GM12873 (cell line): ENCODE measurements around the gene TEKT1.

Experiments
- CTCF ChIP-seq: IDR thresholded peaks from 2 replicates; pipeline ENCODE4 v1.5.1; 2012; ENCODE audit warnings: low read depth, mild to moderate bottlenecking, moderate library complexity, low read length, control low read depth; ENCODE audit not compliant: insufficient read depth; ENCODE audit errors: missing control alignments

TEKT1 gene

GRCh38 chr17:6815775-6816174, 15.8 kb downstream of the TEKT1 start:
- no peak for TF ChIP-seq CTCF

GRCh38 chr17:6812295-6812694, 19.2 kb downstream of the TEKT1 start:
- TF ChIP-seq CTCF = no peak

GRCh38 chr17:6811510-6811909, 20.0 kb downstream of the TEKT1 start:
- no peak for TF ChIP-seq CTCF

- no peak for TF ChIP-seq CTCF
Observed at GRCh38 chr17:6800422-6801027, 31.0 kb downstream of the TEKT1 start.

- TF ChIP-seq CTCF = no peak
Observed at GRCh38 chr17:6799738-6800137, 31.8 kb downstream of the TEKT1 start.

- TF ChIP-seq CTCF = no peak
Observed at GRCh38 chr17:6797718-6798351, 33.7 kb downstream of the TEKT1 start.

GRCh38 chr17:6796887-6797490, 34.5 kb downstream of the TEKT1 start:
- no peak for TF ChIP-seq CTCF
